ENCODE results near the gene RORB.

DNA sequence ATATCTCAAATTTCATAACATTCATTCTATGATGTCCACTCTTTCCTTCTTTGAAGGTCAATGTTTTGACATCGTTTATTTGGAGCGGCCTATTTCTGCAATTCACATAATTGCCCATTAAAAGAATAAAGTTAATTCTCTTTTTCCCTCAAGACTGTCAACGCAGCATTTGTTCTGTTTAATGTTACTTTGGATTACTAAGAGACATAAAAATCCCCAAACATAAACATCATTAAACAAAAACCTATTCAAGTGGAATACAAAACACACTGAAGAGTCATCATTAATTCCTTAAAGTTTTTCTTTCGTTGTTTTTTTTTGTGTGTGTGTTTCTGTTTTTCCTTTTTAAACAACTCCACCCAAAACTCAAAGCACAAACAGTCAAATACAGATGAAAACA, 239.5 kb downstream of the RORB start:
- TF ChIP-seq CTCF (IDR thresholded peaks at IDR 0.05) (no peak), POLR2A (IDR thresholded peaks at IDR 0.05) (no peak)
